Measurements from ENCODE around the gene NCKAP5.

- TF ChIP-seq, protein P1, sequence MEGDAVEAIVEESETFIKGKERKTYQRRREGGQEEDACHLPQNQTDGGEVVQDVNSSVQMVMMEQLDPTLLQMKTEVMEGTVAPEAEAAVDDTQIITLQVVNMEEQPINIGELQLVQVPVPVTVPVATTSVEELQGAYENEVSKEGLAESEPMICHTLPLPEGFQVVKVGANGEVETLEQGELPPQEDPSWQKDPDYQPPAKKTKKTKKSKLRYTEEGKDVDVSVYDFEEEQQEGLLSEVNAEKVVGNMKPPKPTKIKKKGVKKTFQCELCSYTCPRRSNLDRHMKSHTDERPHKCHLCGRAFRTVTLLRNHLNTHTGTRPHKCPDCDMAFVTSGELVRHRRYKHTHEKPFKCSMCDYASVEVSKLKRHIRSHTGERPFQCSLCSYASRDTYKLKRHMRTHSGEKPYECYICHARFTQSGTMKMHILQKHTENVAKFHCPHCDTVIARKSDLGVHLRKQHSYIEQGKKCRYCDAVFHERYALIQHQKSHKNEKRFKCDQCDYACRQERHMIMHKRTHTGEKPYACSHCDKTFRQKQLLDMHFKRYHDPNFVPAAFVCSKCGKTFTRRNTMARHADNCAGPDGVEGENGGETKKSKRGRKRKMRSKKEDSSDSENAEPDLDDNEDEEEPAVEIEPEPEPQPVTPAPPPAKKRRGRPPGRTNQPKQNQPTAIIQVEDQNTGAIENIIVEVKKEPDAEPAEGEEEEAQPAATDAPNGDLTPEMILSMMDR (IDR thresholded peaks at IDR 0.05), result no peak
- TF ChIP-seq, protein P2, sequence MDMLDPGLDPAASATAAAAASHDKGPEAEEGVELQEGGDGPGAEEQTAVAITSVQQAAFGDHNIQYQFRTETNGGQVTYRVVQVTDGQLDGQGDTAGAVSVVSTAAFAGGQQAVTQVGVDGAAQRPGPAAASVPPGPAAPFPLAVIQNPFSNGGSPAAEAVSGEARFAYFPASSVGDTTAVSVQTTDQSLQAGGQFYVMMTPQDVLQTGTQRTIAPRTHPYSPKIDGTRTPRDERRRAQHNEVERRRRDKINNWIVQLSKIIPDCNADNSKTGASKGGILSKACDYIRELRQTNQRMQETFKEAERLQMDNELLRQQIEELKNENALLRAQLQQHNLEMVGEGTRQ (IDR thresholded peaks at IDR 0.05), result no peak
- TF ChIP-seq HDAC2 (IDR thresholded peaks at IDR 0.05), result no peak
- TF ChIP-seq, protein P3, sequence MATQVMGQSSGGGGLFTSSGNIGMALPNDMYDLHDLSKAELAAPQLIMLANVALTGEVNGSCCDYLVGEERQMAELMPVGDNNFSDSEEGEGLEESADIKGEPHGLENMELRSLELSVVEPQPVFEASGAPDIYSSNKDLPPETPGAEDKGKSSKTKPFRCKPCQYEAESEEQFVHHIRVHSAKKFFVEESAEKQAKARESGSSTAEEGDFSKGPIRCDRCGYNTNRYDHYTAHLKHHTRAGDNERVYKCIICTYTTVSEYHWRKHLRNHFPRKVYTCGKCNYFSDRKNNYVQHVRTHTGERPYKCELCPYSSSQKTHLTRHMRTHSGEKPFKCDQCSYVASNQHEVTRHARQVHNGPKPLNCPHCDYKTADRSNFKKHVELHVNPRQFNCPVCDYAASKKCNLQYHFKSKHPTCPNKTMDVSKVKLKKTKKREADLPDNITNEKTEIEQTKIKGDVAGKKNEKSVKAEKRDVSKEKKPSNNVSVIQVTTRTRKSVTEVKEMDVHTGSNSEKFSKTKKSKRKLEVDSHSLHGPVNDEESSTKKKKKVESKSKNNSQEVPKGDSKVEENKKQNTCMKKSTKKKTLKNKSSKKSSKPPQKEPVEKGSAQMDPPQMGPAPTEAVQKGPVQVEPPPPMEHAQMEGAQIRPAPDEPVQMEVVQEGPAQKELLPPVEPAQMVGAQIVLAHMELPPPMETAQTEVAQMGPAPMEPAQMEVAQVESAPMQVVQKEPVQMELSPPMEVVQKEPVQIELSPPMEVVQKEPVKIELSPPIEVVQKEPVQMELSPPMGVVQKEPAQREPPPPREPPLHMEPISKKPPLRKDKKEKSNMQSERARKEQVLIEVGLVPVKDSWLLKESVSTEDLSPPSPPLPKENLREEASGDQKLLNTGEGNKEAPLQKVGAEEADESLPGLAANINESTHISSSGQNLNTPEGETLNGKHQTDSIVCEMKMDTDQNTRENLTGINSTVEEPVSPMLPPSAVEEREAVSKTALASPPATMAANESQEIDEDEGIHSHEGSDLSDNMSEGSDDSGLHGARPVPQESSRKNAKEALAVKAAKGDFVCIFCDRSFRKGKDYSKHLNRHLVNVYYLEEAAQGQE (IDR thresholded peaks at IDR 0.05), result no peak
- no peak for TF ChIP-seq MAFK (IDR thresholded peaks at IDR 0.05; ENCODE audit: partially characterized antibody)
- TF ChIP-seq FOSL2 (IDR thresholded peaks at IDR 0.05), result no peak
- no peak for TF ChIP-seq FOSL2 (CRISPR knock-in tag; IDR thresholded peaks at IDR 0.05)
- no peak for TF ChIP-seq POLR2A (IDR thresholded peaks at IDR 0.05; ENCODE audit: low read length)
- no peak for TF ChIP-seq EP300 (IDR thresholded peaks at IDR 0.05)
- TF ChIP-seq SMC3 (IDR thresholded peaks at IDR 0.05), result no peak
- TF ChIP-seq E2F6 (IDR thresholded peaks at IDR 0.05; ENCODE audit: borderline replicate concordance, low read depth), result no peak
- TF ChIP-seq RCOR1 (IDR thresholded peaks at IDR 0.05; ENCODE audit: low read depth, low read length), result no peak
- TF ChIP-seq, protein P4, sequence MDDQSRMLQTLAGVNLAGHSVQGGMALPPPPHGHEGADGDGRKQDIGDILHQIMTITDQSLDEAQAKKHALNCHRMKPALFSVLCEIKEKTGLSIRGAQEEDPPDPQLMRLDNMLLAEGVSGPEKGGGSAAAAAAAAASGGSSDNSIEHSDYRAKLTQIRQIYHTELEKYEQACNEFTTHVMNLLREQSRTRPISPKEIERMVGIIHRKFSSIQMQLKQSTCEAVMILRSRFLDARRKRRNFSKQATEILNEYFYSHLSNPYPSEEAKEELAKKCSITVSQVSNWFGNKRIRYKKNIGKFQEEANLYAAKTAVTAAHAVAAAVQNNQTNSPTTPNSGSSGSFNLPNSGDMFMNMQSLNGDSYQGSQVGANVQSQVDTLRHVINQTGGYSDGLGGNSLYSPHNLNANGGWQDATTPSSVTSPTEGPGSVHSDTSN (IDR thresholded peaks at IDR 0.05), result no peak
Observed at GRCh38 chr2:132901661-132902060, 666.6 kb downstream of the NCKAP5 start.

Measured in A549 (cell line).